Activated CD8-positive, alpha-beta memory T cell treated with anti-CD3 and anti-CD28 coated beads, Interleukin-2, amount 50 U/mL, for 24 hours (primary cell): ENCODE results near the gene PXK.

Experiments used
- DNase-seq: peaks from one replicate; pipeline ENCODE4 v3.0.0-alpha.2; 2020; ENCODE audit errors: extremely low read depth

Gene PXK

GRCh38 chr3:58347984-58348383 lies 15.3 kb downstream of the PXK start:
- DNase-seq: no peak

DNA sequence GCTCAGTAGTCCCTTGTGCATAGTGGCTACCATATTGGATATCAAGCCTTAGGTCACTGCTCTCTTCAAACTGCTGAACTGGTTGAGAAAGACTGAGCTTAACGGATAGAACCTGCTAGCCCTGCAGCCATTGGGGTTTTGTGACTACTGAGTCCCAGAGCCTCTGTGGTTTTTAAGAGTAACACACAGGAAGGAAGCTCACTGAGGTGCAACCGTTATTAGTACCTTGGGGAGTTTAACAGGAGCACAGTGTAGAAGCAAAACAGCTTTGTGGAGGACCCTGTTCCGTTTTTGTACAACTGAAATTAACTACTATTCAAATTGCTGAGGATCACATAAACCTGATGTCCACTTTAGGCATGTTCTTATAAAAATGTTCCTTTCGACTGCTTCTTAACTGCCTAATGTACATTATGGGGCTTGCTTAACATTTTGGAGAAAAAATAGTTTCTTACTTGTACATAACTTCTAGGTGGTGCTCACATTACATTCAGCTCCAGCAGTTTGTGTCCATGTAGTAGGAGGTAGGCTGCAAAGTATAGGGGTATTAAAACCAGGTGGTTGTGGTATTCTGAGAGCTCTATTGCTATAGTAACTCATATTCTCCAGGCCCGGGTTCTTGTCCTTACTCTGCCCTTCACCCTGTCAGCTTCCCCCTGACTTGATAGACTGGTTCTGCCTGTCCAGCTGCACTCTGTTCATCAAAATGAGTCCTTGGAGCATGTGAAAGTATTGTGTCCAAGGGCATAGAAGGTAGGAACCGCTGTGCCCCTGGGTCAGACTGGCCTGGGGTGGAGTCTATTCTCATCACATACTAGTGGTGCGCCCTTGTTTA lies 17.3 kb downstream of the PXK start:
- no peak for DNase-seq

DNA sequence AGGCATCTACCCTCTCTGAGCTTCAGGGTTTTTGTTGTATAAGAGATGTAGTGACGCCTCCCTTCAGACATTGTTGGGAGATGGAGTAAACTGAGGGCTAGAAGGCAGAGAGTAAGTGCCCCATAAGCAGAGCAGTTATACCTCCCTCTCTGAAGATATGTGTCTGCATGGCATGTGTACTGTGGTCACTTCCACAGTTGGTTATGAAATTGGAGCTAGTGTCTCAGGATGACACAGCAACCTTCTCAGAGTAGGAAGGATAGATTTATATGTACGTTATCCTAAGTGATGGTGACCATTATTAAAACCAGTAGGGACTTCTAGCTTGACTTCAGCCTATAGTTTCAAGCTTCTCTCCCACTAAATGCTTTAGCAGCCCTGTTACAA lies 17.9 kb downstream of the PXK start:
- no peak for DNase-seq

DNA sequence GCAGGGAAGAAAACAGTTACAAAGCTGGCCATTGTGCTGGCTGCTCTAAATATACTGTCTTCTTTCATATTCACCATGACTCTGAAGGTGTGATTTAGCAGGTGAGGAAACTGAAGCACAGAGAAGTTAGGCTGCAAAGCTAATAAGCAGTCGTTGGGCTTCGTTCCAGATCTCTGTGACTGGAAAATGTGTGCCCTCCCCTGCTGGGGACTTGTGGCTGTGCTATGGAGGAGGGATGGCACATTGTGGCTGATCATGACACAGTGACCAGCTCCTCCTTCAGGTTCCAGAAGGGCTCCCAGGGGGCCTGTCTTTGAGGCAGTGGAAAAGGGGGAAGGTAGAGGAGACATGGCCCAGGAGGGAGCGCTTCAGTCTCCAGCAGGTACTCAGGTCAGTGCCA lies 19.2 kb downstream of the PXK start:
- no peak for DNase-seq

- no peak for DNase-seq
Observed at GRCh38 chr3:58352626-58353025, 19.9 kb downstream of the PXK start.

GRCh38 chr3:58353722-58354553 lies 21.2 kb downstream of the PXK start:
- no peak for DNase-seq

GRCh38 chr3:58355179-58355578 lies 22.5 kb downstream of the PXK start:
- DNase-seq: no peak

DNA sequence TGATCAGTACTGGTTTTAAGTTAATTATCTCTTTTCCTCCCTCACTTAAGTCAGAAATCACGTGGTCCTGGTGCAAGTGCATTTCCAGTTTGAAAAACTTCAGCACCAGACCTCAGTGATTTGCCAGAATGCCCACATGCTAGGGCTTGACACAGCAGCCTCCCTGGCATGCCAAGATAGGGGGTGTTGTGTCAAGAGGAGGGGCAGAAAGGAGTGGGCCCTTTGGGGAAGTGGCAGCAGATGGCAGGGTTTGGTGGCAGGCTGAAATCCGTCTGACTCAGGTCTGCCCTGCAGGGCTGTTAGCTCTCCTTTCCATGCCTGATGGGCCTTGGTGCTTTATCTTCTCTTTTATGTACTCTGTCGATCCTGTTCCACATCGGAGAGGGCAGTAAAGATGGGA lies 23.4 kb downstream of the PXK start:
- no peak for DNase-seq

GRCh38 chr3:58357402-58357801 lies 24.7 kb downstream of the PXK start:
- no peak for DNase-seq

DNA sequence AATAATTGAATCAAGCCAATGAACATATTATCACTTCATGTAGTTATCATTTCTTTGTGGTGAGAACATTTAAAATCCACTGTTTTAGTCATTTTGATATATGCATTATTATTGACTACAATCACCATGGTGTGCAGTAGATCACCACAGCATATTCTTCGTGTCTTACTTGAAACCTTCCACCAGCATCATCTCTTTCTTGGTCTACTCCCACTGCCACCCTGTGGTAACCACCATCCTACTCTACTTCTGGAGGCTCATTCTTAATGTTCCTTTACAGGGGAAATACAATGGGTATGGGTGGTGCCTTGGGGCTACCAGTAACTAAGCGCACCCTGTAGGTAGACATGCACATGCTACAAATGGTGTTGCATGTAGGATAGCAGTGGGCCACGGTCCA lies 25.4 kb downstream of the PXK start:
- no peak for DNase-seq

GRCh38 chr3:58358808-58359207 lies 26.1 kb downstream of the PXK start:
- no peak for DNase-seq

DNA sequence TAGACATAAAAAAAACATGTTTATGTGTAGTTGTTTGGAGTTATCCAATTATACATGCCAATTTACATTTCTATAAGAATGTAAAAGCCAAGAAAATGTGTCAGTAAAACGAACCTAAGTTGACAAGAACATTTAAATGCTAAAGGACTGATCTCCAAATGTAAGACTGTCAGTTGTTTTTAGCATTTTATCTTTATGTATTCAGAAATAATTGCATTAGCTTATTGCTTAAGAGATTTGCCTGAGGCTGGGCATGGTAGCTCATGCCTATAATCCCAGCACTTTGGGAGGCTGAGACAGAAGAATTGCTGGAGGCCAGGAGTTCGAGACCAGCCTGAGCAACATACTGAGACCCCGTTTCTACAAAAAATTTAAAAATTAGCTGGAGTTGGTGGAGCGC lies 26.9 kb downstream of the PXK start:
- DNase-seq: no peak

- DNase-seq: no peak
Observed at GRCh38 chr3:58361866-58362265, 29.2 kb downstream of the PXK start.

DNA sequence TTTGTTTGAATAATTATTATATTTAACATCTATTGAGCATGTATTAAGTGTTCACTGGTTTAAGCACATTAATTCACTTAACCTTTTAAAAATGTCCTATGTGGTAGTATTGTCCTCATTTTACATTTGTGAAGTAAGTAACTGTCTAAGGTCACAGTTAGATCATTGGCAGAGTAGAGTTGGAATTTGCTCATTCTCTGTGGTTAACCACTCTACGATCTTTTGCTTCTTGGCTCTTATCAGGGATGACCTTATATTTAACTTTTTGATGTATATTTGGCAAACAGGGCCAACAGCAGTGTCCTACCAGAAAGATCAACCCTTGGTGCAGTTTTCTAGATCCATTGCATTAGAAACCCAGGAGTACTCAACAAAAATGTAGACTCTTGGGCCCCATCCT lies 34.0 kb downstream of the PXK start:
- no peak for DNase-seq

GRCh38 chr3:58369038-58369437 lies 36.3 kb downstream of the PXK start:
- DNase-seq: no peak

- no peak for DNase-seq
Observed at GRCh38 chr3:58369876-58370275, 37.2 kb downstream of the PXK start.

DNA sequence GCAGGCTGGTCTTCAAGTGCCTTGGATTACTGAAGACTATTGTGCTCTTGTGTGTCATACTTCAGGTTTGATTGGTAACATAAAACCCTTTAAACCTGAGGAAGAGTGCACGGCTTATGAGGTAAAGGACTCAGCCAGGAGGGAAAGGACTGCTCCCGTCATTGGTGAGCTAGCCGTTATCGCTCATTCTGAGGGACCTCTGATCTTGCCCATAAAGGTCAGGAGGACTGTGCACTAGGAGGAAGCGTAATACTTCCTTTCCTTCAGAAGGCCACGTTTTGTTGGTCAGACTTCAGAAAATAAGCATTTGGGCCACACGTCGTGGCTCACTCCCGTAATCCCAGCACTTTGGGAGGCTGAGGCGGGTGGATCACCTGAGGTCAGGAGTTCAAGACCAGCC lies 37.7 kb downstream of the PXK start:
- no peak for DNase-seq

DNA sequence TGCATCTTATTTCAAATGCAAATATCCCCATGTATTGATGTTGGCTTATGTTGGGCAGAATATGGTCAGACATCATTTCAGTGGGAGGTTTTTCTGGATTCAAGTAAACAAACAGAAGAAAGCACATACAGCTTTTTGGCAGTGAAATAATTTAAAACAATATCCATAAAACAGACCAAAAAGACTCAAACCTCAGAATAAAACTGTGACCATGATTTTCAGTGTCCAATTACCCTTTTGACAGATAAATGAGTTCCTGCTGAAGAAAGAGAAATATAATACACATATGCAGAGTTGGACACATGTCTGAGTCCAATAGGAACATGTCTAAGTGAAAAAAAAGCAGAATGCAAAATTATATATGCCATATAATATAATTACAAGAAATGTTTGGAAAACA lies 39.1 kb downstream of the PXK start:
- no peak for DNase-seq

GRCh38 chr3:58375254-58375653 lies 42.6 kb downstream of the PXK start:
- no peak for DNase-seq

- DNase-seq: no peak
Observed at GRCh38 chr3:58377168-58377567, 44.5 kb downstream of the PXK start.

DNA sequence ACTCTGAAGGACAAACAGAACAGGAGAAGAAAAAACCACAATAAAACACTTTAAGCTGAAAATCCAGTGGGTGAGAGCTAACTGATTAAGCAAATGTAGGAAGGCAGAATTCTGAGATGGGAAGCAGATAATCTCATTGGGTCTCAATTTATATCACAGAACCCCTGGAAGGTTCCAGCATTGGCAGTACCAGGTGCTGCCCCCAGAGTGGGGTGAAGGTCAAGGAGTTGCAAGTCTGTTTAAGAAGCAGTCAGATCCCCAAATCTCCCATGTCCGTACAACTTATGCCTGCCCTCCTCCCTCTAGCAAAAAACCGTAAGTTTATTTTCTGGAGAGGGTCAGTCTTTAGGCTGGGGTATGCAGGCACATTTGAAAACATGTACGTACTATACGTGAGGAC lies 45.1 kb downstream of the PXK start:
- no peak for DNase-seq

DNA sequence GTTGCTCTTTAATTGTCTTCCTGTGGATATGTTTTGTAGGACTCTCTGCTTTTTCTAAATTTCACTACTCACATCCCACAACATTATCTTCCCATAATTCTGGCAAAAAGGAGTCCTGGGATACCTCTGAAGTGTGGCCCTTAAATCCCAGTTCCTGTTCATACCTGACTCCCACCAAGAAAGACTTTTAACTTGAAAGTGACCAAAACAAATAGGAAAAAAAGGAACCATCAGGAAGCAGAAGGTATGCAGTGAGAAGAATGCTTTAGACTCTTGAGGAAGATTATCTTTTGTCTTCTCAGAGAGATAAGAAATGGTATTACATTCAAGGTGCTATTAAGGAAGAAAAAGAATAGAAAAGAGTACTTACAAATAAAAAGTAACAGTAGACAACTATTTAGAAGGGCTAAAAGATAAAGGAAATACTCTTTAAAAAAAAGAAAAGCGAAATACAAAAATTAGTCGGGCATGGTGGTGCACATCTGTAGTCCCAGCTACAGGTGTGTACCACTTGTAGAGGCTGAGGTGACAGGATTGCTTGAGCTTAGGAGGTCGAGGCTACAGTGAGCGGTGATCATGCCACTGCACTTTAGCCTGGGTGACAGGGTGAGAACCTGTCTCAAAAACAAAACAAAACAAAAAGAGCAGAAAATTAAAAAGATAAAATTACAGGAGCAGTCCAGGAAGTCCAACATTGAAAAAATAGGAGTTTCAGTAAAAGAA lies 46.8 kb downstream of the PXK start:
- DNase-seq: no peak

GRCh38 chr3:58383476-58383875 lies 50.8 kb downstream of the PXK start:
- no peak for DNase-seq
